ENCODE results near the gene KIAA0930.

DNA sequence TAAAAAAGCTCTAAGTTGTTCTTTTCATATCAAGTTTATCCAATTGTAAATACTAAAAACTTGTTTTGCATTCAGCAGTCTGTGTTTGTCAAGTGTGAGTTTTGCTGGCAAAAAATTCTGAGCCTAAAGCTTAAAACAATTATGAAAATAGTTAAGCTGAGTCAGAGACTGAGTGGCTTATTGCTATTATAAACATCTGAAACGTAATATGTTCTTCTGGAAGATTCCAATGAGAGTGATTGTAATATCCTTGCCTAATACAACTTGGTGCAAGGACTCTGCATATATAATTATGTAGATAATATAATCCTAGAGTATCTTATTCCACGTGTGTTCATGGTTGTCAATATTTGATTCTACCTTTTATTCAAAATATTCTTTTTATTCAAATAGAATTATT lies 91.0 kb downstream of the KIAA0930 start:
- TF ChIP-seq, protein P1, sequence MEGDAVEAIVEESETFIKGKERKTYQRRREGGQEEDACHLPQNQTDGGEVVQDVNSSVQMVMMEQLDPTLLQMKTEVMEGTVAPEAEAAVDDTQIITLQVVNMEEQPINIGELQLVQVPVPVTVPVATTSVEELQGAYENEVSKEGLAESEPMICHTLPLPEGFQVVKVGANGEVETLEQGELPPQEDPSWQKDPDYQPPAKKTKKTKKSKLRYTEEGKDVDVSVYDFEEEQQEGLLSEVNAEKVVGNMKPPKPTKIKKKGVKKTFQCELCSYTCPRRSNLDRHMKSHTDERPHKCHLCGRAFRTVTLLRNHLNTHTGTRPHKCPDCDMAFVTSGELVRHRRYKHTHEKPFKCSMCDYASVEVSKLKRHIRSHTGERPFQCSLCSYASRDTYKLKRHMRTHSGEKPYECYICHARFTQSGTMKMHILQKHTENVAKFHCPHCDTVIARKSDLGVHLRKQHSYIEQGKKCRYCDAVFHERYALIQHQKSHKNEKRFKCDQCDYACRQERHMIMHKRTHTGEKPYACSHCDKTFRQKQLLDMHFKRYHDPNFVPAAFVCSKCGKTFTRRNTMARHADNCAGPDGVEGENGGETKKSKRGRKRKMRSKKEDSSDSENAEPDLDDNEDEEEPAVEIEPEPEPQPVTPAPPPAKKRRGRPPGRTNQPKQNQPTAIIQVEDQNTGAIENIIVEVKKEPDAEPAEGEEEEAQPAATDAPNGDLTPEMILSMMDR (IDR thresholded peaks at IDR 0.05; ENCODE audit: low read length) = no peak
- TF ChIP-seq EZH2 (IDR thresholded peaks at IDR 0.05; ENCODE audit: borderline replicate concordance, low read length) = no peak
